H1 (cell line): ENCODE data around the gene OSBPL2. TPM values are rescaled to one million over a fixed set of nuclear protein-coding genes. Genes with fewer than 3 reads are reported as not detected.

Experiments
- ATF3 ChIP-seq: IDR thresholded peaks from 2 replicates; pipeline ENCODE4 v1.6.1; 2011; ENCODE audit warnings: low read depth, mild to moderate bottlenecking, low read length; ENCODE audit not compliant: insufficient read depth
- BRCA1 ChIP-seq: IDR thresholded peaks from 2 replicates; pipeline ENCODE4 v1.6.1; 2012; ENCODE audit warnings: low read depth, low read length, improper control_type of control experiment
- CREB1 ChIP-seq: IDR thresholded peaks from 2 replicates; pipeline ENCODE4 v1.6.1; 2012; ENCODE audit warnings: inconsistent platforms
- CTCF ChIP-seq, 3 experiments: IDR thresholded peaks; 1 replicate in 2 of 3; 2 replicates in 1 of 3; pipeline versions ENCODE4 v1.5.1 to v1.6.1; 2011; ENCODE audit warnings: low read length in 3 of 3, mild to moderate bottlenecking in 3 of 3, inconsistent platforms in 2 of 3, low read depth in 1 of 3, moderate library complexity in 1 of 3; ENCODE audit not compliant: insufficient read depth in 1 of 3; ENCODE audit errors: control extremely low read depth in 1 of 3
- POU5F1 ChIP-seq: IDR thresholded peaks from 2 replicates; pipeline ENCODE4 v1.6.1; 2011; ENCODE audit warnings: low read depth, mild to moderate bottlenecking, low read length, moderate library complexity
- RNF2 ChIP-seq: fragments of 200-900, 300-1000 bp; sonication (generic); IDR thresholded peaks from 2 replicates; pipeline ENCODE4 v1.7.1; 2016; ENCODE audit warnings: borderline replicate concordance, low read depth, mild to moderate bottlenecking, antibody characterized with exemption, low read length; ENCODE audit not compliant: poor library complexity, severe bottlenecking; ENCODE audit errors: missing control alignments
- polyA plus RNA-seq, 7 experiments: library from polyadenylated mRNA; depleted of rRNA in 3 of 7; stranded (reverse) in 5 of 7; unstranded in 2 of 7; fragments of >200 nt in 5 of 7; fragments of 200-250 nt in 2 of 7; gene quantifications; 1 replicate in 5 of 7; 2 replicates in 1 of 7; 4 replicates in 1 of 7; pipeline versions ENCODE4 v1.2.1 to v1.2.3, GENCODE V29; 2011 to 2013; ENCODE audit warnings: missing spikeins in 2 of 7, mixed read lengths in 2 of 7
- total RNA-seq: library from RNA; stranded (reverse); fragmentation: NEBNext Ultra II Directional; extraction: Animal tissue kit (Norgen Biotek cat#: 25700); gene quantifications from 2 replicates; pipeline ENCODE4 v1.2.1, GENCODE V29; 2021

Gene OSBPL2
- total and polyA plus RNA-seq, 2 of the 8 experiments (the other 6 are each of a cell fraction or from before 2014, with no cell fraction given): 11.7 to 42.4 TPM

GRCh38 chr20:62329389-62330377 lies 91.4 kb downstream of the OSBPL2 start (continued):
- TF ChIP-seq CTCF (IDR thresholded peaks at IDR 0.05; ENCODE audit: control extremely low read depth in 1 of 3, insufficient read depth in 1 of 3, low read depth in 1 of 3, low read length in 3 of 3) (no peak), BRCA1 (no peak), ATF3 (no peak), RNF2 (no peak), CREB1 (no peak), POU5F1 (no peak)
